ENCODE data around the gene RBMS3. TPM values are rescaled to one million over a fixed set of nuclear protein-coding genes. Genes with fewer than 3 reads are reported as not detected.
"Not testable (repeated sequence)": the region's sequence is repeated elsewhere in the genome, so short reads cannot be mapped to it uniquely, and the experiment has no call there.

RBMS3 gene
- total RNA-seq, 1 donor from 2014 or later, result 3.4 TPM

- no peak for FAIRE-seq
- TF ChIP-seq, protein P1, sequence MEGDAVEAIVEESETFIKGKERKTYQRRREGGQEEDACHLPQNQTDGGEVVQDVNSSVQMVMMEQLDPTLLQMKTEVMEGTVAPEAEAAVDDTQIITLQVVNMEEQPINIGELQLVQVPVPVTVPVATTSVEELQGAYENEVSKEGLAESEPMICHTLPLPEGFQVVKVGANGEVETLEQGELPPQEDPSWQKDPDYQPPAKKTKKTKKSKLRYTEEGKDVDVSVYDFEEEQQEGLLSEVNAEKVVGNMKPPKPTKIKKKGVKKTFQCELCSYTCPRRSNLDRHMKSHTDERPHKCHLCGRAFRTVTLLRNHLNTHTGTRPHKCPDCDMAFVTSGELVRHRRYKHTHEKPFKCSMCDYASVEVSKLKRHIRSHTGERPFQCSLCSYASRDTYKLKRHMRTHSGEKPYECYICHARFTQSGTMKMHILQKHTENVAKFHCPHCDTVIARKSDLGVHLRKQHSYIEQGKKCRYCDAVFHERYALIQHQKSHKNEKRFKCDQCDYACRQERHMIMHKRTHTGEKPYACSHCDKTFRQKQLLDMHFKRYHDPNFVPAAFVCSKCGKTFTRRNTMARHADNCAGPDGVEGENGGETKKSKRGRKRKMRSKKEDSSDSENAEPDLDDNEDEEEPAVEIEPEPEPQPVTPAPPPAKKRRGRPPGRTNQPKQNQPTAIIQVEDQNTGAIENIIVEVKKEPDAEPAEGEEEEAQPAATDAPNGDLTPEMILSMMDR (IDR thresholded peaks at IDR 0.05; ENCODE audit: insufficient read depth, low read length, severe bottlenecking), result no peak
- Histone ChIP-seq H3K27me3 (ENCODE audit: control insufficient read depth, insufficient read depth, low read length) (no peaks in the 10 kb centered on the region), H3K4me3 (ENCODE audit: low read depth, low read length) (no peak overlapping the region), H3K36me3 (ENCODE audit: control insufficient read depth, insufficient read depth, low read length) (no peaks in the 10 kb centered on the region)
- DNase-seq (ENCODE audit: low read depth), result no peak
These were observed 74.0 kb downstream of the RBMS3 start for GRCh38 chr3:29354894-29355293.

DNA sequence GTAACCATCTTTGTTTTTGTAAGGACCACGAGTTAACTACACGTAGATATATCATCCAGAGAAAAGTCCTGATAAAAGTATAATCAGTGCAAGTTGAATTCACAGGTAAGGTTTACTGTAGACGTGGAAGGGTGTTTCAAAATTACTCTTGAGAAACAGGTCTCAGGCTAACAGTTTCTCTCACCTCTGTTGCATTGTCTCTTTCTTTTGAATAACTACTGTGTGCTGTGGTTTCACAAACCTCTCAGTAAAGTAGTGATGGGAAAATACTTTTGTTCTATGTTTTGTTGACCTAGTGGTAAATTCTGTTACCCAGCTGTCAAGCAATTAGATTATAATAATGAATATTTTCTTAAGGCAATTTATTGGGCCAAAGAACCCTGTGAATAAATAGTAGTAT is 75.2 kb downstream of the RBMS3 start:
- Histone ChIP-seq H3K36me3 (ENCODE audit: control insufficient read depth, insufficient read depth, low read length) (no peaks in the 10 kb centered on the region), H3K4me3 (ENCODE audit: low read depth, low read length) (no peak overlapping the region), H3K27me3 (ENCODE audit: control insufficient read depth, insufficient read depth, low read length) (no peaks in the 10 kb centered on the region)
- DNase-seq (ENCODE audit: low read depth) (no peak), FAIRE-seq (no peak)
- TF ChIP-seq, protein P1 (IDR thresholded peaks at IDR 0.05; ENCODE audit: insufficient read depth, low read length, severe bottlenecking), result no peak

GRCh38 chr3:29360289-29360688 is 79.4 kb downstream of the RBMS3 start:
- FAIRE-seq; DNase-seq (ENCODE audit: low read depth); H3K4me3 ChIP-seq (ENCODE audit: low read depth, low read length); H3K36me3 ChIP-seq (ENCODE audit: control insufficient read depth, insufficient read depth, low read length); H3K27me3 ChIP-seq (ENCODE audit: control insufficient read depth, insufficient read depth, low read length): not testable (repeated sequence)

DNA sequence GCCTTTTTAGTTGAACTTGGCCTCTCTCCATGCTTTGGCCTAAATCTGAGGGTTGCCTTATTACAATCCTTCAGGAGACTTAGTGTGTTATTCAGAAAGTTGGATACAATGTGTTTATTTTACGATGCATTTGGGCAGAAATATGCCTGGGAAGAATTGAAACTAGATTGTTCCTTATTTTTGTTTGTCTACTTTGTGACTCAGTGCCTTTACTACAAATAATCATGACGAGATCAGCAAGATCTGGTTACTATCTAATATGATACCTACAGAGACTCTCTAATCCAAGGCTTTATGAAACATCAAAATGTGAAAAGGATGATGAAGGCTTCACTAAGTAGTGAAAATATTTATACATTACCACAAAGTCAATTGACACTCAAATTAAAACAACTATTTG is 82.2 kb downstream of the RBMS3 start:
- Histone ChIP-seq H3K27me3 (ENCODE audit: control insufficient read depth, insufficient read depth, low read length) (no peaks in the 10 kb centered on the region), H3K4me3 (ENCODE audit: low read depth, low read length) (no peak overlapping the region), H3K36me3 (ENCODE audit: control insufficient read depth, insufficient read depth, low read length) (no peaks in the 10 kb centered on the region)
- no peak for FAIRE-seq
- peak; percentile 18 for DNase-seq (ENCODE audit: low read depth)
- TF ChIP-seq, protein P1 (IDR thresholded peaks at IDR 0.05; ENCODE audit: insufficient read depth, low read length, severe bottlenecking), result no peak

GRCh38 chr3:29370021-29370420 is 89.2 kb downstream of the RBMS3 start:
- no peaks in the 10 kb centered on the region for H3K27me3 ChIP-seq (ENCODE audit: control insufficient read depth, insufficient read depth, low read length)
- no peak overlapping the region for H3K4me3 ChIP-seq (ENCODE audit: low read depth, low read length)
- H3K36me3 ChIP-seq (ENCODE audit: control insufficient read depth, insufficient read depth, low read length), result no peaks in the 10 kb centered on the region
- FAIRE-seq, result no peak
- no peak for DNase-seq (ENCODE audit: low read depth)
- TF ChIP-seq, protein P1 (IDR thresholded peaks at IDR 0.05; ENCODE audit: insufficient read depth, low read length, severe bottlenecking), result no peak

GRCh38 chr3:29370476-29371420 is 89.9 kb downstream of the RBMS3 start:
- H3K4me3 ChIP-seq (ENCODE audit: low read depth, low read length), result no peak overlapping the region
- no peaks in the 10 kb centered on the region for H3K36me3 ChIP-seq (ENCODE audit: control insufficient read depth, insufficient read depth, low read length)
- DNase-seq (ENCODE audit: low read depth), result peak; percentile 46
- no peaks in the 10 kb centered on the region for H3K27me3 ChIP-seq (ENCODE audit: control insufficient read depth, insufficient read depth, low read length)
- no peak for FAIRE-seq
- TF ChIP-seq, protein P1 (IDR thresholded peaks at IDR 0.05; ENCODE audit: insufficient read depth, low read length, severe bottlenecking), result no peak

Data from bronchial epithelial cell (primary cell).